Suppressor macrophage treated with lipopolysaccharide for 1 hour (primary cell): Measurements from ENCODE around the gene COL15A1.

Experiments
- DNase-seq, 3 donors: peaks; one replicate each; pipeline ENCODE4 v3.0.0-alpha.2; 2020 to 2022

The COL15A1 gene

GRCh38 chr9:99019510-99020331, 76.0 kb downstream of the COL15A1 start:
- DNase-seq = peak; percentile 46 to 76 (median 75)

- no peak for DNase-seq
Measured at GRCh38 chr9:99020786-99021436, 77.2 kb downstream of the COL15A1 start.

- DNase-seq = no peak
Measured at GRCh38 chr9:99021512-99021911, 77.8 kb downstream of the COL15A1 start.

GRCh38 chr9:99023231-99023630, 79.5 kb downstream of the COL15A1 start:
- no peak for DNase-seq

- DNase-seq = no peak
Measured at GRCh38 chr9:99023831-99024230, 80.1 kb downstream of the COL15A1 start.

GRCh38 chr9:99024959-99025358, 81.3 kb downstream of the COL15A1 start:
- no peak for DNase-seq

- DNase-seq = no peak
Measured at GRCh38 chr9:99025616-99026270, 82.0 kb downstream of the COL15A1 start.

GRCh38 chr9:99026271-99026955, 82.7 kb downstream of the COL15A1 start:
- DNase-seq = peak in 1 of 3 donors; percentile 30

- no peak for DNase-seq
Measured at GRCh38 chr9:99026956-99027298, 83.2 kb downstream of the COL15A1 start.

GRCh38 chr9:99027443-99027842, 83.7 kb downstream of the COL15A1 start:
- DNase-seq = no peak

- DNase-seq = peak in 2 of 3 donors; percentile 58 to 70
Measured at GRCh38 chr9:99029083-99029645, 85.5 kb downstream of the COL15A1 start.

GRCh38 chr9:99030092-99030511, 86.4 kb downstream of the COL15A1 start:
- DNase-seq = peak in 2 of 3 donors; percentile 51 to 55

- DNase-seq = no peak
Measured at GRCh38 chr9:99030610-99031109, 87.0 kb downstream of the COL15A1 start.

- no peak for DNase-seq
Measured at GRCh38 chr9:99031319-99031718, 87.6 kb downstream of the COL15A1 start.

GRCh38 chr9:99031994-99032393, 88.3 kb downstream of the COL15A1 start:
- DNase-seq = no peak

GRCh38 chr9:99034149-99034548, 90.4 kb downstream of the COL15A1 start:
- no peak for DNase-seq

GRCh38 chr9:99035313-99035712, 91.6 kb downstream of the COL15A1 start:
- no peak for DNase-seq

- DNase-seq = no peak
Measured at GRCh38 chr9:99037769-99038483, 94.2 kb downstream of the COL15A1 start.

- no peak for DNase-seq
Measured at GRCh38 chr9:99038484-99038820, 94.7 kb downstream of the COL15A1 start.

- peak; percentile 49 to 75 (median 74) for DNase-seq
Measured at GRCh38 chr9:99039505-99040182, 95.9 kb downstream of the COL15A1 start.

GRCh38 chr9:99040251-99040900, 96.7 kb downstream of the COL15A1 start:
- no peak for DNase-seq
